ENCODE measurements around the gene HTT. TPM values are rescaled to one million over a fixed set of nuclear protein-coding genes. Genes with fewer than 3 reads are reported as not detected.

HTT gene
- total and polyA plus RNA-seq, 4 donors, result 38.9 to 51.5 (median 40.9) TPM

GRCh38 chr4:3227878-3228675, 153.6 kb downstream of the HTT start:
- H3K4me1 ChIP-seq (ENCODE audit: control insufficient read depth, insufficient read depth, low read length), result peaks cover 9% of the 10 kb centered on the region
- DNase-seq (ENCODE audit: low read depth in 4 of 6, low spot score in 6 of 6), result peak in 1 of 6 donors; percentile 52
- WGBS (ENCODE audit: insufficient coverage), result 84% methylated on average over 19 of the region's 23 CpGs
- no peaks in the 10 kb centered on the region for H3K27me3 ChIP-seq (ENCODE audit: control insufficient read depth, insufficient read depth, low read length)
- H3K36me3 ChIP-seq (ENCODE audit: control insufficient read depth, insufficient read depth, low read length), result peaks cover 97% of the 10 kb centered on the region
- H3K4me3 ChIP-seq (ENCODE audit: low read depth, low read length), result no peak overlapping the region
- no peaks in the 10 kb centered on the region for H3K9me3 ChIP-seq (ENCODE audit: control insufficient read depth, insufficient read depth, low read length)
- no peak overlapping the region for H3K27ac ChIP-seq (ENCODE audit: low read depth, low read length)

- DNase-seq (ENCODE audit: low read depth in 4 of 6, low spot score in 6 of 6), result no peak
- Histone ChIP-seq H3K9me3 (ENCODE audit: control insufficient read depth, insufficient read depth, low read length) (no peaks in the 10 kb centered on the region), H3K27me3 (ENCODE audit: control insufficient read depth, insufficient read depth, low read length) (no peaks in the 10 kb centered on the region), H3K4me1 (ENCODE audit: control insufficient read depth, insufficient read depth, low read length) (peaks cover 9% of the 10 kb centered on the region), H3K36me3 (ENCODE audit: control insufficient read depth, insufficient read depth, low read length) (peaks cover 97% of the 10 kb centered on the region), H3K4me3 (ENCODE audit: low read depth, low read length) (no peak overlapping the region), H3K27ac (ENCODE audit: low read depth, low read length) (no peak overlapping the region)
- WGBS (ENCODE audit: insufficient coverage), result 98% methylated on average over 13 of the region's 13 CpGs
Measured at GRCh38 chr4:3228881-3229280, 154.4 kb downstream of the HTT start.

GRCh38 chr4:3229328-3229727, 154.8 kb downstream of the HTT start:
- WGBS (ENCODE audit: insufficient coverage), result 97% methylated on average over 9 of the region's 9 CpGs
- DNase-seq (ENCODE audit: low read depth in 4 of 6, low spot score in 6 of 6), result no peak
- no peaks in the 10 kb centered on the region for H3K27me3 ChIP-seq (ENCODE audit: control insufficient read depth, insufficient read depth, low read length)

GRCh38 chr4:3229964-3230363, 155.5 kb downstream of the HTT start:
- Histone ChIP-seq H3K27me3 (ENCODE audit: control insufficient read depth, insufficient read depth, low read length) (no peaks in the 10 kb centered on the region), H3K27ac (ENCODE audit: low read depth, low read length) (no peak overlapping the region), H3K4me1 (ENCODE audit: control insufficient read depth, insufficient read depth, low read length) (peaks cover 6% of the 10 kb centered on the region), H3K36me3 (ENCODE audit: control insufficient read depth, insufficient read depth, low read length) (peaks cover 97% of the 10 kb centered on the region), H3K4me3 (ENCODE audit: low read depth, low read length) (no peak overlapping the region), H3K9me3 (ENCODE audit: control insufficient read depth, insufficient read depth, low read length) (no peaks in the 10 kb centered on the region)
- WGBS (ENCODE audit: insufficient coverage), result 98% methylated on average over 16 of the region's 17 CpGs
- no peak for DNase-seq (ENCODE audit: low read depth in 4 of 6, low spot score in 6 of 6)

More at GRCh38 chr4:3229328-3229727, 154.8 kb downstream of the HTT start:
- Histone ChIP-seq H3K4me1 (ENCODE audit: control insufficient read depth, insufficient read depth, low read length) (peaks cover 9% of the 10 kb centered on the region), H3K36me3 (ENCODE audit: control insufficient read depth, insufficient read depth, low read length) (peaks cover 97% of the 10 kb centered on the region), H3K4me3 (ENCODE audit: low read depth, low read length) (no peak overlapping the region), H3K9me3 (ENCODE audit: control insufficient read depth, insufficient read depth, low read length) (no peaks in the 10 kb centered on the region), H3K27ac (ENCODE audit: low read depth, low read length) (no peak overlapping the region)

GRCh38 chr4:3231471-3231870, 157.0 kb downstream of the HTT start:
- H3K4me1 ChIP-seq (ENCODE audit: control insufficient read depth, insufficient read depth, low read length), result no peaks in the 10 kb centered on the region
- H3K4me3 ChIP-seq (ENCODE audit: low read depth, low read length), result no peak overlapping the region
- DNase-seq (ENCODE audit: low read depth in 4 of 6, low spot score in 6 of 6), result no peak
- no peaks in the 10 kb centered on the region for H3K9me3 ChIP-seq (ENCODE audit: control insufficient read depth, insufficient read depth, low read length)
- 94% methylated on average over 9 of the region's 9 CpGs for whole genome bisulfite sequencing (ENCODE audit: insufficient coverage)
- H3K36me3 ChIP-seq (ENCODE audit: control insufficient read depth, insufficient read depth, low read length), result peaks cover 97% of the 10 kb centered on the region
- no peak overlapping the region for H3K27ac ChIP-seq (ENCODE audit: low read depth, low read length)
- no peaks in the 10 kb centered on the region for H3K27me3 ChIP-seq (ENCODE audit: control insufficient read depth, insufficient read depth, low read length)

- Histone ChIP-seq H3K4me1 (ENCODE audit: control insufficient read depth, insufficient read depth, low read length) (no peaks in the 10 kb centered on the region), H3K4me3 (ENCODE audit: low read depth, low read length) (no peak overlapping the region), H3K9me3 (ENCODE audit: control insufficient read depth, insufficient read depth, low read length) (no peaks in the 10 kb centered on the region), H3K27me3 (ENCODE audit: control insufficient read depth, insufficient read depth, low read length) (no peaks in the 10 kb centered on the region), H3K27ac (ENCODE audit: low read depth, low read length) (no peak overlapping the region), H3K36me3 (ENCODE audit: control insufficient read depth, insufficient read depth, low read length) (peaks cover 97% of the 10 kb centered on the region)
- no peak for DNase-seq (ENCODE audit: low read depth in 4 of 6, low spot score in 6 of 6)
- 95% methylated on average over 10 of the region's 16 CpGs for WGBS (ENCODE audit: insufficient coverage)
Measured at GRCh38 chr4:3232001-3232400, 157.5 kb downstream of the HTT start.

GRCh38 chr4:3232871-3233271, 158.4 kb downstream of the HTT start:
- Histone ChIP-seq H3K27me3 (ENCODE audit: control insufficient read depth, insufficient read depth, low read length) (no peaks in the 10 kb centered on the region), H3K27ac (ENCODE audit: low read depth, low read length) (no peak overlapping the region), H3K9me3 (ENCODE audit: control insufficient read depth, insufficient read depth, low read length) (no peaks in the 10 kb centered on the region), H3K36me3 (ENCODE audit: control insufficient read depth, insufficient read depth, low read length) (peaks cover 98% of the 10 kb centered on the region), H3K4me1 (ENCODE audit: control insufficient read depth, insufficient read depth, low read length) (no peaks in the 10 kb centered on the region), H3K4me3 (ENCODE audit: low read depth, low read length) (no peak overlapping the region)
- no peak for DNase-seq (ENCODE audit: low read depth in 4 of 6, low spot score in 6 of 6)
- 94% methylated on average over 13 of the region's 15 CpGs for WGBS (ENCODE audit: insufficient coverage)

- peaks cover 98% of the 10 kb centered on the region for H3K36me3 ChIP-seq (ENCODE audit: control insufficient read depth, insufficient read depth, low read length)
- WGBS (ENCODE audit: insufficient coverage), result 93% methylated on average over 21 of the region's 21 CpGs
- H3K27me3 ChIP-seq (ENCODE audit: control insufficient read depth, insufficient read depth, low read length), result no peaks in the 10 kb centered on the region
- no peak overlapping the region for H3K27ac ChIP-seq (ENCODE audit: low read depth, low read length)
- no peaks in the 10 kb centered on the region for H3K9me3 ChIP-seq (ENCODE audit: control insufficient read depth, insufficient read depth, low read length)
- H3K4me3 ChIP-seq (ENCODE audit: low read depth, low read length), result no peak overlapping the region
- DNase-seq (ENCODE audit: low read depth in 4 of 6, low spot score in 6 of 6), result no peak
- no peaks in the 10 kb centered on the region for H3K4me1 ChIP-seq (ENCODE audit: control insufficient read depth, insufficient read depth, low read length)
Measured at GRCh38 chr4:3233391-3234071, 159.1 kb downstream of the HTT start.

- no peak for DNase-seq (ENCODE audit: low read depth in 4 of 6, low spot score in 6 of 6)
- Histone ChIP-seq H3K4me3 (ENCODE audit: low read depth, low read length) (no peak overlapping the region), H3K36me3 (ENCODE audit: control insufficient read depth, insufficient read depth, low read length) (peaks cover 98% of the 10 kb centered on the region), H3K27ac (ENCODE audit: low read depth, low read length) (no peak overlapping the region), H3K4me1 (ENCODE audit: control insufficient read depth, insufficient read depth, low read length) (no peaks in the 10 kb centered on the region), H3K9me3 (ENCODE audit: control insufficient read depth, insufficient read depth, low read length) (no peaks in the 10 kb centered on the region), H3K27me3 (ENCODE audit: control insufficient read depth, insufficient read depth, low read length) (no peaks in the 10 kb centered on the region)
- 84% methylated on average over 23 of the region's 23 CpGs for WGBS (ENCODE audit: insufficient coverage)
Measured at GRCh38 chr4:3234171-3235029, 159.9 kb downstream of the HTT start.
